H9 (cell line): ENCODE measurements around the gene NECAB3. TPM values are rescaled to one million over a fixed set of nuclear protein-coding genes. Genes with fewer than 3 reads are reported as not detected.

ENCODE experiments used
- DNase-seq: peaks from one replicate; pipeline ENCODE4 v3.0.0-alpha.2; 2017
- H2AFZ ChIP-seq: one replicate; pipeline ENCODE4 v1.6.1; 2013; ENCODE audit warnings: mild to moderate bottlenecking, low read length, control low read depth, moderate library complexity
- H2AK5ac ChIP-seq: 2 replicates; pipeline ENCODE4 v1.6.1; 2013; ENCODE audit warnings: low read length, control low read depth, mixed read lengths; ENCODE audit not compliant: insufficient read length
- H2BK120ac ChIP-seq: one replicate; pipeline ENCODE4 v1.6.1; 2013; ENCODE audit warnings: low read depth, mild to moderate bottlenecking, low read length, control low read depth, inconsistent platforms; ENCODE audit not compliant: poor library complexity, severe bottlenecking
- H2BK12ac ChIP-seq: 2 replicates; pipeline ENCODE4 v1.6.1; 2013; ENCODE audit warnings: low read length, control low read depth, mixed read lengths, low read depth; ENCODE audit not compliant: insufficient read length
- H2BK15ac ChIP-seq: 2 replicates; pipeline ENCODE4 v1.6.1; 2013; ENCODE audit warnings: low read depth, low read length, control low read depth
- H2BK20ac ChIP-seq: one replicate; pipeline ENCODE4 v1.6.1; 2013; ENCODE audit warnings: low read depth, mild to moderate bottlenecking, low read length, control low read depth, inconsistent platforms; ENCODE audit not compliant: poor library complexity, severe bottlenecking
- H2BK5ac ChIP-seq: 2 replicates; pipeline ENCODE4 v1.6.1; 2013; ENCODE audit warnings: low read length, control low read depth, mixed read lengths; ENCODE audit not compliant: insufficient read length
- H3K14ac ChIP-seq: 2 replicates; pipeline ENCODE4 v1.6.1; 2013; ENCODE audit warnings: low read length, control low read depth; ENCODE audit not compliant: insufficient read depth
- H3K18ac ChIP-seq: 2 replicates; pipeline ENCODE4 v1.6.1; 2013; ENCODE audit warnings: low read depth, mild to moderate bottlenecking, mixed read lengths, low read length, control low read depth; ENCODE audit not compliant: insufficient read length
- H3K23ac ChIP-seq: 2 replicates; pipeline ENCODE4 v1.6.1; 2013; ENCODE audit warnings: low read length, control low read depth, mixed read lengths, low read depth; ENCODE audit not compliant: insufficient read length
- H3K23me2 ChIP-seq: 2 replicates; pipeline ENCODE4 v1.6.1; 2013; ENCODE audit warnings: low read depth, mild to moderate bottlenecking, mixed read lengths, low read length, control low read depth; ENCODE audit not compliant: insufficient read length, poor library complexity, severe bottlenecking
- H3K27ac ChIP-seq: 2 replicates; pipeline ENCODE4 v1.5.1; 2013; ENCODE audit warnings: low read length, control low read depth, mixed read lengths, low read depth; ENCODE audit not compliant: insufficient read length
- H3K27me3 ChIP-seq: 2 replicates; pipeline ENCODE4 v1.6.1; 2013; ENCODE audit warnings: low read length, control low read depth, inconsistent platforms; ENCODE audit not compliant: insufficient read depth
- H3K4ac ChIP-seq: 2 replicates; pipeline ENCODE4 v1.6.1; 2013; ENCODE audit warnings: low read depth, mild to moderate bottlenecking, control low read depth, inconsistent platforms, low read length, moderate library complexity
- H3K4me1 ChIP-seq: 2 replicates; pipeline ENCODE4 v1.6.1; 2013; ENCODE audit warnings: low read length, control low read depth, inconsistent platforms; ENCODE audit not compliant: insufficient read depth
- H3K4me2 ChIP-seq: 2 replicates; pipeline ENCODE4 v1.6.1; 2013; ENCODE audit warnings: low read length, control low read depth, mixed read lengths; ENCODE audit not compliant: insufficient read length, insufficient read depth
- H3K56ac ChIP-seq: 2 replicates; pipeline ENCODE4 v1.6.1; 2013; ENCODE audit warnings: low read depth, mild to moderate bottlenecking, mixed read lengths, low read length, control low read depth; ENCODE audit not compliant: insufficient read length
- H3K79me1 ChIP-seq: 2 replicates; pipeline ENCODE4 v1.6.1; 2013; ENCODE audit warnings: low read depth, mild to moderate bottlenecking, moderate library complexity, low read length, control low read depth, inconsistent platforms; ENCODE audit not compliant: insufficient read depth, poor library complexity, severe bottlenecking
- H3K79me2 ChIP-seq: 2 replicates; pipeline ENCODE4 v1.6.1; 2013; ENCODE audit warnings: low read length, control low read depth, inconsistent platforms; ENCODE audit not compliant: insufficient read depth
- H3K9ac ChIP-seq: 2 replicates; pipeline ENCODE4 v1.6.1; 2013; ENCODE audit warnings: low read length, control low read depth, mixed read lengths; ENCODE audit not compliant: insufficient read length; ENCODE audit errors: extremely low read depth
- H3K9me3 ChIP-seq: one replicate; pipeline ENCODE4 v1.6.1; 2013; ENCODE audit warnings: low read depth, low read length, inconsistent platforms; ENCODE audit not compliant: control insufficient read depth
- H3T11ph ChIP-seq: one replicate; pipeline ENCODE4 v1.6.1; 2013; ENCODE audit warnings: mild to moderate bottlenecking, low read length, control low read depth, inconsistent platforms
- H4K20me1 ChIP-seq: one replicate; pipeline ENCODE4 v1.6.1; 2013; ENCODE audit not compliant: control insufficient read depth, insufficient read length, insufficient read depth
- H4K5ac ChIP-seq: 2 replicates; pipeline ENCODE4 v1.6.1; 2013; ENCODE audit warnings: low read depth, mild to moderate bottlenecking, mixed read lengths, low read length, control low read depth; ENCODE audit not compliant: insufficient read length
- H4K8ac ChIP-seq: replicated peaks from 2 replicates; pipeline ENCODE4 v1.6.1; 2013; ENCODE audit warnings: low read length, control low read depth, mixed read lengths, low read depth; ENCODE audit not compliant: insufficient read length
- H4K91ac ChIP-seq: 2 replicates; pipeline ENCODE4 v1.6.1; 2013; ENCODE audit warnings: low read depth, mild to moderate bottlenecking, moderate library complexity, mixed read lengths, low read length, control low read depth; ENCODE audit not compliant: insufficient read length
- H3K27ac Mint-ChIP-seq, 3 experiments: 2 replicates in 2 of 3; 3 replicates in 1 of 3; pipeline ENCODE4 v1.8.0; 2020 to 2021; ENCODE audit warnings: mixed read lengths in 3 of 3, mild to moderate bottlenecking in 1 of 3, moderate library complexity in 1 of 3
- H3K27me3 Mint-ChIP-seq: 2 replicates; pipeline ENCODE4 v1.8.0; 2021; ENCODE audit warnings: low read depth, mild to moderate bottlenecking, moderate library complexity, mixed read lengths
- H3K36me3 Mint-ChIP-seq, 3 experiments: 2 replicates in 2 of 3; 3 replicates in 1 of 3; pipeline ENCODE4 v1.8.0; 2020 to 2021; ENCODE audit warnings: low read depth in 3 of 3, mixed read lengths in 3 of 3; ENCODE audit not compliant: insufficient read depth in 1 of 3
- H3K4me1 Mint-ChIP-seq, 2 experiments: 2 replicates each; pipeline ENCODE4 v1.8.0; 2020; ENCODE audit warnings: mixed read lengths in 2 of 2
- H3K4me3 Mint-ChIP-seq, 2 experiments: 2 replicates in 1 of 2; 3 replicates in 1 of 2; pipeline ENCODE4 v1.8.0; 2020 to 2021; ENCODE audit warnings: mild to moderate bottlenecking in 2 of 2, mixed read lengths in 2 of 2, moderate library complexity in 1 of 2
- H3K9me3 Mint-ChIP-seq, 2 experiments: 2 replicates in 1 of 2; 3 replicates in 1 of 2; pipeline ENCODE4 v1.8.0; 2020; ENCODE audit warnings: mild to moderate bottlenecking in 2 of 2, mixed read lengths in 2 of 2, moderate library complexity in 1 of 2
- WGBS: extraction: QIAGEN DNeasy Blood & Tissue Kit; methylation state at CpG from one replicate; pipeline ENCODE4 v1.1.7; 2013; ENCODE audit warnings: missing lambda C conversion rate, low lambda C conversion rate, mixed read lengths; ENCODE audit not compliant: insufficient read length; ENCODE audit errors: extremely low coverage; 5-methylcytosine and 5-hydroxymethylcytosine counted together
- total RNA-seq: library from RNA; stranded (reverse); gene quantifications from 2 replicates; pipeline ENCODE4 v1.2.1, GENCODE V29; 2021
- TF ChIP-seq, protein P1 (sequence below): fragments of 200-600 bp; sonication (generic); conservative IDR thresholded peaks from 3 replicates; pipeline ENCODE4 v1.8.0; 2021; ENCODE audit warnings: antibody characterized with exemption, mild to moderate bottlenecking

The NECAB3 gene
- total RNA-seq, 1 experiment from 2014 or later, result 57.7 TPM

GRCh38 chr20:33660685-33661058 is 13.6 kb downstream of the NECAB3 start:
- H3K27me3 Mint-ChIP-seq, result peaks cover 4% of the 10 kb centered on the region; the same call in 1 of the 2 replicates

More at GRCh38 chr20:33660685-33661058, 13.6 kb downstream of the NECAB3 start:
- Mint-ChIP-seq H3K4me3 (no peak overlapping the region), H3K36me3 (peaks cover 0 to 48% (median 4%) of the 10 kb centered on the region in 3 experiments; a peak in 6 of 7 replicates), H3K27ac (no peak overlapping the region), H3K4me1 (peaks cover 22 to 23% of the 10 kb centered on the region in 2 experiments), H3K9me3 (no peaks in the 10 kb centered on the region)
- H3T11ph ChIP-seq, result no peak overlapping the region
- H3K18ac ChIP-seq, result no peak overlapping the region
- H2BK5ac ChIP-seq, result no peak overlapping the region
- no peak overlapping the region for H2AFZ ChIP-seq
- H4K8ac ChIP-seq, result no peak overlapping the region
- H3K27ac ChIP-seq, result no peak overlapping the region
- no peak overlapping the region for H2BK15ac ChIP-seq
- H3K23me2 ChIP-seq, result peaks cover 14% of the 10 kb centered on the region
- H3K23ac ChIP-seq, result no peak overlapping the region
- no peak overlapping the region for H3K9ac ChIP-seq
- no peaks in the 10 kb centered on the region for H3K9me3 ChIP-seq
- no peaks in the 10 kb centered on the region for H3K79me2 ChIP-seq
- no peak overlapping the region for H2BK120ac ChIP-seq
- H3K4ac ChIP-seq, result no peak overlapping the region
- no peaks in the 10 kb centered on the region for H3K79me1 ChIP-seq
- H3K4me2 ChIP-seq, result no peak overlapping the region
- WGBS, result no CpG with 5 or more reads among the region's 7 CpGs
- no peak overlapping the region for H3K14ac ChIP-seq
- no peak overlapping the region for H2BK20ac ChIP-seq
- H2BK12ac ChIP-seq, result no peak overlapping the region
- no peak for DNase-seq
- H3K27me3 ChIP-seq, result no peaks in the 10 kb centered on the region
- H3K4me1 ChIP-seq, result no peaks in the 10 kb centered on the region; the same call in 1 of the 2 replicates
- no peak overlapping the region for H4K5ac ChIP-seq
- TF ChIP-seq, protein P1, sequence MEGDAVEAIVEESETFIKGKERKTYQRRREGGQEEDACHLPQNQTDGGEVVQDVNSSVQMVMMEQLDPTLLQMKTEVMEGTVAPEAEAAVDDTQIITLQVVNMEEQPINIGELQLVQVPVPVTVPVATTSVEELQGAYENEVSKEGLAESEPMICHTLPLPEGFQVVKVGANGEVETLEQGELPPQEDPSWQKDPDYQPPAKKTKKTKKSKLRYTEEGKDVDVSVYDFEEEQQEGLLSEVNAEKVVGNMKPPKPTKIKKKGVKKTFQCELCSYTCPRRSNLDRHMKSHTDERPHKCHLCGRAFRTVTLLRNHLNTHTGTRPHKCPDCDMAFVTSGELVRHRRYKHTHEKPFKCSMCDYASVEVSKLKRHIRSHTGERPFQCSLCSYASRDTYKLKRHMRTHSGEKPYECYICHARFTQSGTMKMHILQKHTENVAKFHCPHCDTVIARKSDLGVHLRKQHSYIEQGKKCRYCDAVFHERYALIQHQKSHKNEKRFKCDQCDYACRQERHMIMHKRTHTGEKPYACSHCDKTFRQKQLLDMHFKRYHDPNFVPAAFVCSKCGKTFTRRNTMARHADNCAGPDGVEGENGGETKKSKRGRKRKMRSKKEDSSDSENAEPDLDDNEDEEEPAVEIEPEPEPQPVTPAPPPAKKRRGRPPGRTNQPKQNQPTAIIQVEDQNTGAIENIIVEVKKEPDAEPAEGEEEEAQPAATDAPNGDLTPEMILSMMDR, result no peak
- H4K20me1 ChIP-seq, result no peaks in the 10 kb centered on the region
- H4K91ac ChIP-seq, result no peak overlapping the region
- no peak overlapping the region for H3K56ac ChIP-seq
- no peak overlapping the region for H2AK5ac ChIP-seq
